Glutamatergic neuron (in vitro differentiated cells): ENCODE results near the gene ALG8. TPM values are rescaled to one million over a fixed set of nuclear protein-coding genes. Genes with fewer than 3 reads are reported as not detected.
"Not testable (repeated sequence)": the region's sequence is repeated elsewhere in the genome, so short reads cannot be mapped to it uniquely, and the experiment has no call there.

Experiments used
- DNase-seq: peaks from one replicate; pipeline ENCODE4 v3.0.0; 2022
- H3K27ac Mint-ChIP-seq: one replicate; pipeline ENCODE4 v1.8.0; 2020; ENCODE audit warnings: mild to moderate bottlenecking, mixed read lengths, inconsistent platforms; ENCODE audit not compliant: unreplicated experiment
- H3K27me3 Mint-ChIP-seq: one replicate; pipeline ENCODE4 v1.8.0; 2020; ENCODE audit warnings: mild to moderate bottlenecking, moderate library complexity, mixed read lengths, inconsistent platforms; ENCODE audit not compliant: unreplicated experiment
- H3K36me3 Mint-ChIP-seq: one replicate; pipeline ENCODE4 v1.8.0; 2020; ENCODE audit warnings: mild to moderate bottlenecking, mixed read lengths, inconsistent platforms; ENCODE audit not compliant: unreplicated experiment
- H3K4me1 Mint-ChIP-seq: one replicate; pipeline ENCODE4 v1.8.0; 2020; ENCODE audit warnings: mild to moderate bottlenecking, low read depth, mixed read lengths, inconsistent platforms; ENCODE audit not compliant: unreplicated experiment
- H3K4me3 Mint-ChIP-seq: one replicate; pipeline ENCODE4 v1.8.0; 2020; ENCODE audit warnings: mild to moderate bottlenecking, mixed read lengths, inconsistent platforms; ENCODE audit not compliant: unreplicated experiment
- H3K9me3 Mint-ChIP-seq: one replicate; pipeline ENCODE4 v1.8.0; 2020; ENCODE audit warnings: mild to moderate bottlenecking, moderate library complexity, mixed read lengths, inconsistent platforms; ENCODE audit not compliant: unreplicated experiment
- CTCF ChIP-seq: fragments of 200-600 bp; sonication (generic); IDR thresholded peaks from one replicate; pipeline ENCODE4 v1.5.0; 2021; ENCODE audit not compliant: partially characterized antibody, unreplicated experiment
- total RNA-seq: library from RNA; stranded (reverse); fragmentation: NEBNext Ultra II Directional; extraction: Animal tissue kit (Norgen Biotek cat#: 25700); gene quantifications from one replicate; pipeline ENCODE4 v1.2.1, GENCODE V29; 2021; ENCODE audit not compliant: unreplicated experiment

Gene ALG8
- total RNA-seq, 1 donor from 2014 or later = 30.3 TPM

DNA sequence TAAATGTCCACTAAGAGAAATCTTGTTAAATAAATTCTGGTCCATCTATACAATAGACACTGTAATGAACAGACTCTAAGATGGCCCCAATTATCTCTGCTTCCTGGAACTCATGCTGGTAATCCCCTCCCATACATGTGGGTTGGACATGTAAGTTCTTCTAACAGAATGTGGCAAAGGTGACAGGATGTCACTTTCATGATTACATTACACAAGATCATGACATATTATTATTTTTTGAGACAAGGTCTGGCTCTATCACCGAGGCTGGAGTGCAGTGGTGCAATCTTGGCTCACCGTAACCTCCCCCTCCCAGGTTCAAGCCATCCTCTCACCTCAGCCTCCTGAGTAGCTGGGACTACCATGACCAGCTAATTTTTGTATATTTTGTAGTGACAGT is 45.2 kb downstream of the ALG8 start:
- Mint-ChIP-seq H3K27ac (no peak overlapping the region), H3K9me3 (no peaks in the 10 kb centered on the region), H3K36me3 (no peaks in the 10 kb centered on the region), H3K4me1 (peaks cover 2% of the 10 kb centered on the region), H3K27me3 (no peaks in the 10 kb centered on the region), H3K4me3 (no peak overlapping the region)
- no peak for TF ChIP-seq CTCF
- no peak for DNase-seq

GRCh38 chr11:78086521-78087074 is 52.8 kb downstream of the ALG8 start:
- DNase-seq, H3K9me3 Mint-ChIP-seq, H3K4me1 Mint-ChIP-seq, H3K27me3 Mint-ChIP-seq, H3K36me3 Mint-ChIP-seq: not testable (repeated sequence)
- H3K4me3 Mint-ChIP-seq = peak overlapping the region; percentile 66
- H3K27ac Mint-ChIP-seq = peak overlapping the region; percentile 56

GRCh38 chr11:78085972-78086371 is 53.5 kb downstream of the ALG8 start:
- peaks cover 5% of the 10 kb centered on the region for H3K4me1 Mint-ChIP-seq

GRCh38 chr11:78084506-78084905 is 54.9 kb downstream of the ALG8 start:
- H3K27me3 Mint-ChIP-seq, H3K4me3 Mint-ChIP-seq, DNase-seq, H3K9me3 Mint-ChIP-seq, H3K27ac Mint-ChIP-seq, H3K4me1 Mint-ChIP-seq, H3K36me3 Mint-ChIP-seq: not testable (repeated sequence)

More at GRCh38 chr11:78085972-78086371, 53.5 kb downstream of the ALG8 start:
- Mint-ChIP-seq H3K27ac (no peak overlapping the region), H3K27me3 (peaks cover 2% of the 10 kb centered on the region), H3K9me3 (peaks cover 7% of the 10 kb centered on the region), H3K4me3 (no peak overlapping the region), H3K36me3 (no peaks in the 10 kb centered on the region)
- no peak for TF ChIP-seq CTCF
- no peak for DNase-seq

GRCh38 chr11:78083021-78083420 is 56.4 kb downstream of the ALG8 start:
- Mint-ChIP-seq H3K27me3 (peaks cover 2% of the 10 kb centered on the region), H3K4me1 (peaks cover 13% of the 10 kb centered on the region), H3K27ac (no peak overlapping the region), H3K4me3 (no peak overlapping the region), H3K9me3 (peaks cover 11% of the 10 kb centered on the region), H3K36me3 (no peaks in the 10 kb centered on the region)
- DNase-seq = no peak
- no peak for TF ChIP-seq CTCF

DNA sequence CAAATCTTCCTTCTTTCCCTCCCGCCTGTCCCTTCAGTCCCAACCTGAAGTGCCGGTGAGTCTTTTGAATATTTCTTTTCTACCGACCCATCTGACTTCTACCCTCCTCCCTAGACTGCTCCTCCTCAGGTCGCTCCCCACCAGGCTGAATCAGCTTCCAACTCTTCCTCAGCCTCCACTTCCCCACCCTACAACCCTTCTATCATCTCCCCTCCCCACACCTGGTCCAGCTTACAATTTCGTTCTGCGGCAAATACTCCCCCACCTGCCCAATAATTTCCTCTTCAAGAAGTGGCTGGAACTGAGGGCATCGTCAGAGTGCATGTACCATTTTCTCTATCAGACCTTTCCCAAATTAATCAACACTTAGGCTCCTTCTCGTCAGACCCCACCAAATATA is 57.3 kb downstream of the ALG8 start:
- peaks cover 3% of the 10 kb centered on the region for H3K27me3 Mint-ChIP-seq
- no peak overlapping the region for H3K4me3 Mint-ChIP-seq
- no peaks in the 10 kb centered on the region for H3K36me3 Mint-ChIP-seq
- no peak for DNase-seq
- H3K9me3 Mint-ChIP-seq = peaks cover 11% of the 10 kb centered on the region
- peaks cover 16% of the 10 kb centered on the region for H3K4me1 Mint-ChIP-seq
- TF ChIP-seq CTCF = no peak
- no peak overlapping the region for H3K27ac Mint-ChIP-seq
